ENCODE results near the gene PRRT3.

DNA sequence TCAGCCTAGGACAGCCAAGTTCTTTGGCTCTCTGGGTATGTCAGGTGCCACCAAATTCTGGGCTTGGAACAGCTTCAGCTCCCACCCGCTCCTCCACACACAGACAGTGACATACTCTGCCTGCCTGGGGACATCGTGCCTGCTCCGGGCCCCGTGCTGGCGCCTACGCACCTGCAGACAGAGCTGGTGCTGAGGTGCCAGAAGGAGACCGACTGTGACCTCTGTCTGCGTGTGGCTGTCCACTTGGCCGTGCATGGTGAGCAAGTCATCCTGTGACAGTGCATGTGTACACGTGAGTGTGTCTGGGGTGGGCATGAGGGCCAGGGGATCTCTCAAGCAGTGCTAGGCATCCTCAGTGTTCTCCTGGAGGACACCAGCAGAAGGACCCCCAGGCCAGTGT is 34.4 kb downstream of the PRRT3 start:
- TF ChIP-seq, protein P1, sequence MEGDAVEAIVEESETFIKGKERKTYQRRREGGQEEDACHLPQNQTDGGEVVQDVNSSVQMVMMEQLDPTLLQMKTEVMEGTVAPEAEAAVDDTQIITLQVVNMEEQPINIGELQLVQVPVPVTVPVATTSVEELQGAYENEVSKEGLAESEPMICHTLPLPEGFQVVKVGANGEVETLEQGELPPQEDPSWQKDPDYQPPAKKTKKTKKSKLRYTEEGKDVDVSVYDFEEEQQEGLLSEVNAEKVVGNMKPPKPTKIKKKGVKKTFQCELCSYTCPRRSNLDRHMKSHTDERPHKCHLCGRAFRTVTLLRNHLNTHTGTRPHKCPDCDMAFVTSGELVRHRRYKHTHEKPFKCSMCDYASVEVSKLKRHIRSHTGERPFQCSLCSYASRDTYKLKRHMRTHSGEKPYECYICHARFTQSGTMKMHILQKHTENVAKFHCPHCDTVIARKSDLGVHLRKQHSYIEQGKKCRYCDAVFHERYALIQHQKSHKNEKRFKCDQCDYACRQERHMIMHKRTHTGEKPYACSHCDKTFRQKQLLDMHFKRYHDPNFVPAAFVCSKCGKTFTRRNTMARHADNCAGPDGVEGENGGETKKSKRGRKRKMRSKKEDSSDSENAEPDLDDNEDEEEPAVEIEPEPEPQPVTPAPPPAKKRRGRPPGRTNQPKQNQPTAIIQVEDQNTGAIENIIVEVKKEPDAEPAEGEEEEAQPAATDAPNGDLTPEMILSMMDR (conservative IDR thresholded peaks at IDR 0.05; ENCODE audit: low read depth, low read length), result no peak
- TF ChIP-seq POLR2A (IDR thresholded peaks at IDR 0.05; ENCODE audit: low read depth, low read length) (no peak), BHLHE40 (IDR thresholded peaks at IDR 0.05; ENCODE audit: low read depth, low read length) (no peak), RFX5 (IDR thresholded peaks at IDR 0.05; ENCODE audit: low read depth, low read length) (no peak), CEBPB (IDR thresholded peaks at IDR 0.05; ENCODE audit: low read depth, low read length) (no peak)
- TF ChIP-seq, protein P2, sequence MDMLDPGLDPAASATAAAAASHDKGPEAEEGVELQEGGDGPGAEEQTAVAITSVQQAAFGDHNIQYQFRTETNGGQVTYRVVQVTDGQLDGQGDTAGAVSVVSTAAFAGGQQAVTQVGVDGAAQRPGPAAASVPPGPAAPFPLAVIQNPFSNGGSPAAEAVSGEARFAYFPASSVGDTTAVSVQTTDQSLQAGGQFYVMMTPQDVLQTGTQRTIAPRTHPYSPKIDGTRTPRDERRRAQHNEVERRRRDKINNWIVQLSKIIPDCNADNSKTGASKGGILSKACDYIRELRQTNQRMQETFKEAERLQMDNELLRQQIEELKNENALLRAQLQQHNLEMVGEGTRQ (IDR thresholded peaks at IDR 0.05; ENCODE audit: low read depth, low read length), result no peak
